HS-27A (cell line): Measurements from ENCODE around the gene PPM1A.
"Not testable (repeated sequence)": the region's sequence is repeated elsewhere in the genome, so short reads cannot be mapped to it uniquely, and the experiment has no call there.

Experiments
- DNase-seq: peaks from one replicate; pipeline ENCODE4 v3.0.0-alpha.2; 2012; ENCODE audit warnings: low read depth, missing footprints

PPM1A gene

GRCh38 chr14:60266021-60266937 is 17.3 kb downstream of the PPM1A start:
- no peak for DNase-seq

GRCh38 chr14:60272177-60272576 is 23.2 kb downstream of the PPM1A start:
- no peak for DNase-seq

GRCh38 chr14:60273956-60274355 is 24.9 kb downstream of the PPM1A start:
- no peak for DNase-seq

- no peak for DNase-seq
Measured at GRCh38 chr14:60274448-60274847, 25.4 kb downstream of the PPM1A start.

GRCh38 chr14:60275932-60276331 is 26.9 kb downstream of the PPM1A start:
- no peak for DNase-seq

GRCh38 chr14:60276347-60276746 is 27.3 kb downstream of the PPM1A start:
- no peak for DNase-seq

GRCh38 chr14:60277605-60278190 is 28.7 kb downstream of the PPM1A start:
- DNase-seq = no peak

GRCh38 chr14:60278350-60278749 is 29.3 kb downstream of the PPM1A start:
- DNase-seq = no peak

- no peak for DNase-seq
Measured at GRCh38 chr14:60287452-60287851, 38.4 kb downstream of the PPM1A start.

GRCh38 chr14:60288279-60288678 is 39.3 kb downstream of the PPM1A start:
- DNase-seq = no peak

GRCh38 chr14:60294411-60295069 is 45.5 kb downstream of the PPM1A start:
- DNase-seq = no peak

GRCh38 chr14:60300019-60300418 is 51.0 kb downstream of the PPM1A start:
- no peak for DNase-seq

- no peak for DNase-seq
Measured at GRCh38 chr14:60301685-60302084, 52.7 kb downstream of the PPM1A start.

- DNase-seq = no peak
Measured at GRCh38 chr14:60302663-60303062, 53.6 kb downstream of the PPM1A start.

GRCh38 chr14:60303745-60304144 is 54.7 kb downstream of the PPM1A start:
- DNase-seq = no peak

GRCh38 chr14:60304509-60304908 is 55.5 kb downstream of the PPM1A start:
- DNase-seq = no peak

GRCh38 chr14:60309867-60310552 is 61.0 kb downstream of the PPM1A start:
- no peak for DNase-seq

GRCh38 chr14:60311417-60311816 is 62.4 kb downstream of the PPM1A start:
- DNase-seq = no peak

GRCh38 chr14:60313093-60313492 is 64.1 kb downstream of the PPM1A start:
- no peak for DNase-seq

GRCh38 chr14:60315196-60315990 is 66.4 kb downstream of the PPM1A start:
- DNase-seq = no peak

- no peak for DNase-seq
Measured at GRCh38 chr14:60317609-60318008, 68.6 kb downstream of the PPM1A start.

- DNase-seq = not testable (repeated sequence)
Measured at GRCh38 chr14:60320860-60321259, 71.8 kb downstream of the PPM1A start.
